ENCODE measurements around the gene KIAA0825.
"Not testable (repeated sequence)": the region's sequence is repeated elsewhere in the genome, so short reads cannot be mapped to it uniquely, and the experiment has no call there.

Gene KIAA0825

GRCh38 chr5:94374336-94374735 is 244.1 kb downstream of the KIAA0825 start:
- no peak for DNase-seq (ENCODE audit: low read depth in 2 of 2)

- DNase-seq (ENCODE audit: low read depth in 2 of 2): no peak
Observed at GRCh38 chr5:94367900-94368299, 250.5 kb downstream of the KIAA0825 start.

GRCh38 chr5:94366811-94367210 is 251.6 kb downstream of the KIAA0825 start:
- DNase-seq (ENCODE audit: low read depth in 2 of 2): no peak

- DNase-seq (ENCODE audit: low read depth in 2 of 2): no peak
Observed at GRCh38 chr5:94362857-94363256, 255.5 kb downstream of the KIAA0825 start.

- DNase-seq (ENCODE audit: low read depth in 2 of 2): no peak
Observed at GRCh38 chr5:94361832-94362796, 256.3 kb downstream of the KIAA0825 start.

- DNase-seq (ENCODE audit: low read depth in 2 of 2): no peak
Observed at GRCh38 chr5:94361161-94361560, 257.2 kb downstream of the KIAA0825 start.

- no peak for DNase-seq (ENCODE audit: low read depth in 2 of 2)
Observed at GRCh38 chr5:94360382-94361130, 257.8 kb downstream of the KIAA0825 start.

GRCh38 chr5:94359880-94360279 is 258.5 kb downstream of the KIAA0825 start:
- no peak for DNase-seq (ENCODE audit: low read depth in 2 of 2)

GRCh38 chr5:94355811-94356210 is 262.6 kb downstream of the KIAA0825 start:
- DNase-seq (ENCODE audit: low read depth in 2 of 2): no peak

GRCh38 chr5:94354837-94355485 is 263.4 kb downstream of the KIAA0825 start:
- not testable (repeated sequence) for DNase-seq (ENCODE audit: low read depth in 2 of 2)

GRCh38 chr5:94353605-94354004 is 264.8 kb downstream of the KIAA0825 start:
- no peak for DNase-seq (ENCODE audit: low read depth in 2 of 2)

- no peak for DNase-seq (ENCODE audit: low read depth in 2 of 2)
Observed at GRCh38 chr5:94347130-94347529, 271.3 kb downstream of the KIAA0825 start.

- no peak for DNase-seq (ENCODE audit: low read depth in 2 of 2)
Observed at GRCh38 chr5:94345257-94345656, 273.1 kb downstream of the KIAA0825 start.

- DNase-seq (ENCODE audit: low read depth in 2 of 2): no peak
Observed at GRCh38 chr5:94337617-94338016, 280.8 kb downstream of the KIAA0825 start.

- no peak for DNase-seq (ENCODE audit: low read depth in 2 of 2)
Observed at GRCh38 chr5:94335936-94336335, 282.5 kb downstream of the KIAA0825 start.

- no peak for DNase-seq (ENCODE audit: low read depth in 2 of 2)
Observed at GRCh38 chr5:94329115-94329514, 289.3 kb downstream of the KIAA0825 start.

- no peak for DNase-seq (ENCODE audit: low read depth in 2 of 2)
Observed at GRCh38 chr5:94326586-94326985, 291.8 kb downstream of the KIAA0825 start.

- DNase-seq (ENCODE audit: low read depth in 2 of 2): no peak
Observed at GRCh38 chr5:94316916-94317838, 301.2 kb downstream of the KIAA0825 start.

- no peak for DNase-seq (ENCODE audit: low read depth in 2 of 2)
Observed at GRCh38 chr5:94314460-94315131, 303.8 kb downstream of the KIAA0825 start.

GRCh38 chr5:94313696-94314095 is 304.7 kb downstream of the KIAA0825 start:
- DNase-seq (ENCODE audit: low read depth in 2 of 2): no peak

GRCh38 chr5:94313188-94313587 is 305.2 kb downstream of the KIAA0825 start:
- no peak for DNase-seq (ENCODE audit: low read depth in 2 of 2)

All from stimulated activated CD8-positive, alpha-beta memory T cell treated with anti-CD3 and anti-CD28 coated beads, Interleukin-7, amount 100 ng/mL, for 4 hours (primary cell).